ENCODE data around the gene AURKA. TPM values are rescaled to one million over a fixed set of nuclear protein-coding genes. Genes with fewer than 3 reads are reported as not detected.

The AURKA gene
- total and polyA plus RNA-seq, 2 donors (not counting 1 experiment from before 2014, with no cell fraction given) = 27.7 to 32.7 TPM

DNA sequence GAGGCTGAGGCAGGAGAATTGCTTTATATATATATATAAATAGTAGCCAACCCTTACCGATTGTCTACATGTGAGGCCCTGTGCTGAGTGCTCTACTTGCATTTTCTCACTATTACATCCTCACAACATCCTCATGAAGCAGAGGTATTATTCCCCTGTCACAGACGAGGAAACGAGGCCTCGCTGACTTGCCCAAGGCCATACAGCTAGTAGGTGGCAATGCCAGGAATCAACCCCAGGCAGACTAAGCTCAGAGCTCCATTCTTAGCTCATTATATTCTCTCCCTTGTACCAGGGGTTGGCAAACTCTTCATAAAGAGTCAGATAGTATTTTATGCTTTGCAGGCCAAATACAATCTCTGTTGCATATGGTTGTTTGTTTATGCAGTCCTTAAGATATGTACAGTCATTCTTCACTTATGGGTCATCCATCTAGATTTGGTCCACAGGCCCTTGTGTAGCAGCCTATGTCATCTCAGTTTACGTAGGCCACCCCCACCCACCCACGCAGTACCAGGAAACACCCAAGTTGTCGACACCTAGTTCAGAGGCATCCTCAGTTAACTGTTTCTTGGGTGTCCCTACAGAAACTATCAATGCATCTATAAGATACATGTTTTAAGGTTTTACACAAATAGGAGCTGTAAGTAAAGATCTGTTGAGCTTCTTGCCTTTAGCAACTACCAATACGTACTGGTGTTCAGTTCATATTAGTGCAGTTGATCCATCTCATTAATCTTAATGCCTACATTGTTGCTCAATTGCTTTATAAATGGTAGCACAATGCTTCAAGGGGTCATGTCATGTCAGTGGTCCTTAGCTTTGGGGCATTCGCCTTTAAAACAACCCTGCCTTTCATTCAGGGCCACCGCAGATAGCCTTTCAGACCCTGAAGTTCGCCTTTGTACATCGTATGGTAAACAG lies 23.1 kb upstream of the AURKA start:
- peaks cover 67% of the 10 kb centered on the region for H3K79me2 ChIP-seq (ENCODE audit: control insufficient read depth, insufficient read depth, low read length)

DNA sequence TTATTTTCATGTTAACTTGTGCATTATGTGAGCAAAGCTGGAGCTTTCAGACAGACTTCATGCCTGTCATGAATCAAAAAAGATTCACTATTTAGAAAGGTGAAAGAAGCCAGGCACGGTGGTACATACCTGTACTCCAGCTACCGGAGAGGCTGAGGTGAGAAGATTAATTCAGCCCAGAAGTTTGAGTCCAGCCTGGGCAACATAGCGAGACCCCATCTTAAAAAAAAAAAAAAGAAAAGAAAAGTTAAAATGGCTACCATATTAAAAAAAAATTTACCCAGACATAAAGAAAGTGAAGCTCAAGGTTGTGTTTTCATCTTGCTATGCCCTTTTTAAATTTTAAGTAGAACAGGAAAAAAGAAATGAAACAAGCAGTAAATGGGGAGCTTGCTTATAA lies 20.9 kb upstream of the AURKA start:
- H3K4me1 ChIP-seq (ENCODE audit: control insufficient read depth, extremely low read depth, insufficient read depth, low read length) = peaks cover 19% of the 10 kb centered on the region
- H3K4me3 ChIP-seq (replicated peaks in 1 of 4; ENCODE audit: control extremely low read depth in 1 of 4, insufficient read depth in 1 of 4, low read depth in 3 of 4, low read length in 4 of 4) = peak overlapping the region; percentile 50 to 72 (median 68)
- peaks cover 54% of the 10 kb centered on the region for H3K79me2 ChIP-seq (ENCODE audit: control insufficient read depth, insufficient read depth, low read length)
- peak overlapping the region; percentile 92 for H3K4me2 ChIP-seq (ENCODE audit: extremely low read depth, insufficient read depth, low read length)
- H3K9ac ChIP-seq (ENCODE audit: insufficient read depth, low read length) = peak overlapping the region; percentile 74
- no peaks in the 10 kb centered on the region for H3K36me3 ChIP-seq (ENCODE audit: control insufficient read depth, insufficient read depth, low read length)
- no peaks in the 10 kb centered on the region for H3K9me3 ChIP-seq (ENCODE audit: control insufficient read depth, insufficient read depth, low read depth, low read length)
- no peak overlapping the region for H2AFZ ChIP-seq (ENCODE audit: low read length)
- no peaks in the 10 kb centered on the region for H4K20me1 ChIP-seq (ENCODE audit: control insufficient read depth, extremely low read depth, insufficient read depth, low read length)
- no peaks in the 10 kb centered on the region for H3K27me3 ChIP-seq (ENCODE audit: control insufficient read depth, insufficient read depth, low read length)
- no peak for DNase-seq (ENCODE audit: low read depth in 2 of 2)
- TF ChIP-seq EZH2 (IDR thresholded peaks at IDR 0.05; ENCODE audit: low read length, missing control alignments) = no peak
- TF ChIP-seq, protein P1, sequence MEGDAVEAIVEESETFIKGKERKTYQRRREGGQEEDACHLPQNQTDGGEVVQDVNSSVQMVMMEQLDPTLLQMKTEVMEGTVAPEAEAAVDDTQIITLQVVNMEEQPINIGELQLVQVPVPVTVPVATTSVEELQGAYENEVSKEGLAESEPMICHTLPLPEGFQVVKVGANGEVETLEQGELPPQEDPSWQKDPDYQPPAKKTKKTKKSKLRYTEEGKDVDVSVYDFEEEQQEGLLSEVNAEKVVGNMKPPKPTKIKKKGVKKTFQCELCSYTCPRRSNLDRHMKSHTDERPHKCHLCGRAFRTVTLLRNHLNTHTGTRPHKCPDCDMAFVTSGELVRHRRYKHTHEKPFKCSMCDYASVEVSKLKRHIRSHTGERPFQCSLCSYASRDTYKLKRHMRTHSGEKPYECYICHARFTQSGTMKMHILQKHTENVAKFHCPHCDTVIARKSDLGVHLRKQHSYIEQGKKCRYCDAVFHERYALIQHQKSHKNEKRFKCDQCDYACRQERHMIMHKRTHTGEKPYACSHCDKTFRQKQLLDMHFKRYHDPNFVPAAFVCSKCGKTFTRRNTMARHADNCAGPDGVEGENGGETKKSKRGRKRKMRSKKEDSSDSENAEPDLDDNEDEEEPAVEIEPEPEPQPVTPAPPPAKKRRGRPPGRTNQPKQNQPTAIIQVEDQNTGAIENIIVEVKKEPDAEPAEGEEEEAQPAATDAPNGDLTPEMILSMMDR (conservative IDR thresholded peaks at IDR 0.05 in 1 of 2, IDR thresholded peaks at IDR 0.05 in 1 of 2; ENCODE audit: low read depth in 1 of 2, low read length in 2 of 2) = no peak
- H3K27ac ChIP-seq (ENCODE audit: insufficient read depth, low read length) = peak overlapping the region; percentile 80

More for the DNA sequence above, 23.1 kb upstream of the AURKA start:
- Histone ChIP-seq H3K27ac (ENCODE audit: insufficient read depth, low read length) (peak overlapping the region; percentile 86), H3K4me1 (ENCODE audit: control insufficient read depth, extremely low read depth, insufficient read depth, low read length) (peaks cover 25% of the 10 kb centered on the region), H3K4me3 (replicated peaks in 1 of 4; ENCODE audit: control extremely low read depth in 1 of 4, insufficient read depth in 1 of 4, low read depth in 3 of 4, low read length in 4 of 4) (peak overlapping the region; percentile 25 to 67 (median 43)), H3K4me2 (ENCODE audit: extremely low read depth, insufficient read depth, low read length) (peak overlapping the region; percentile 78), H3K9ac (ENCODE audit: insufficient read depth, low read length) (no peak overlapping the region), H4K20me1 (ENCODE audit: control insufficient read depth, extremely low read depth, insufficient read depth, low read length) (no peaks in the 10 kb centered on the region), H3K27me3 (ENCODE audit: control insufficient read depth, insufficient read depth, low read length) (no peaks in the 10 kb centered on the region), H2AFZ (ENCODE audit: low read length) (no peak overlapping the region), H3K9me3 (ENCODE audit: control insufficient read depth, insufficient read depth, low read depth, low read length) (no peaks in the 10 kb centered on the region), H3K36me3 (ENCODE audit: control insufficient read depth, insufficient read depth, low read length) (no peaks in the 10 kb centered on the region)
- peak; percentile 86 to 87 for DNase-seq (ENCODE audit: low read depth in 2 of 2)
- TF ChIP-seq, protein P1 (conservative IDR thresholded peaks at IDR 0.05 in 1 of 2, IDR thresholded peaks at IDR 0.05 in 1 of 2; ENCODE audit: low read depth in 1 of 2, low read length in 2 of 2) = no peak
- no peak for TF ChIP-seq EZH2 (IDR thresholded peaks at IDR 0.05; ENCODE audit: low read length, missing control alignments)

DNA sequence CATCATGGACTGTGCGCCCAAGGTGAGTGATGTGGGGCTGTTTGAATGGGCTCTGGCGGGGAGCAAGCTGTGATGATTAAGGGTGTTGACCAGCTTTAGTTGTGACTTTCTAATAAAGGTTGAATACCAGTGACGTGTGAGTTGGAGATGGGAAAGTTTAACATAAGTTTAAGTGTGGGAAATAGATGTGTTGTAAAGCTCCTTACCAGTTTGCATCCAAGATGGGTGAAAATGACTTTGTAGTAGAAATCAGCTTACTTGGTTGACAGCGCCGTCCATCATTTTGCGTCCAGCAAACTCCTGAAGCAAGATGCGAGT lies 20.4 kb upstream of the AURKA start:
- H3K4me3 ChIP-seq (replicated peaks in 1 of 4; ENCODE audit: control extremely low read depth in 1 of 4, insufficient read depth in 1 of 4, low read depth in 3 of 4, low read length in 4 of 4) = peak overlapping the region; percentile 50 to 72 (median 68)
- no peaks in the 10 kb centered on the region for H3K27me3 ChIP-seq (ENCODE audit: control insufficient read depth, insufficient read depth, low read length)
- H3K79me2 ChIP-seq (ENCODE audit: control insufficient read depth, insufficient read depth, low read length) = peaks cover 49% of the 10 kb centered on the region
- peaks cover 14% of the 10 kb centered on the region for H3K4me1 ChIP-seq (ENCODE audit: control insufficient read depth, extremely low read depth, insufficient read depth, low read length)
- TF ChIP-seq EZH2 (IDR thresholded peaks at IDR 0.05; ENCODE audit: low read length, missing control alignments) = no peak
- TF ChIP-seq, protein P1 (conservative IDR thresholded peaks at IDR 0.05 in 1 of 2, IDR thresholded peaks at IDR 0.05 in 1 of 2; ENCODE audit: low read depth in 1 of 2, low read length in 2 of 2) = no peak
- DNase-seq (ENCODE audit: low read depth in 2 of 2) = no peak
- no peak overlapping the region for H2AFZ ChIP-seq (ENCODE audit: low read length)
- H3K9me3 ChIP-seq (ENCODE audit: control insufficient read depth, insufficient read depth, low read depth, low read length) = no peaks in the 10 kb centered on the region
- H4K20me1 ChIP-seq (ENCODE audit: control insufficient read depth, extremely low read depth, insufficient read depth, low read length) = no peaks in the 10 kb centered on the region
- peak overlapping the region; percentile 74 for H3K9ac ChIP-seq (ENCODE audit: insufficient read depth, low read length)
- H3K27ac ChIP-seq (ENCODE audit: insufficient read depth, low read length) = peak overlapping the region; percentile 80
- H3K4me2 ChIP-seq (ENCODE audit: extremely low read depth, insufficient read depth, low read length) = peak overlapping the region; percentile 92
- peaks cover 3% of the 10 kb centered on the region for H3K36me3 ChIP-seq (ENCODE audit: control insufficient read depth, insufficient read depth, low read length)

All from fibroblast of lung (primary cell).